Neural crest cell (in vitro differentiated cells): Measurements from ENCODE around the gene C1QTNF6. TPM values are rescaled to one million over a fixed set of nuclear protein-coding genes. Genes with fewer than 3 reads are reported as not detected.

Source experiments
- DNase-seq: peaks from one replicate; pipeline ENCODE4 v3.0.0; 2021; ENCODE audit warnings: low read depth, mixed read lengths, low spot score
- H3K27ac Mint-ChIP-seq: one replicate; pipeline ENCODE4 v1.8.0; 2021; ENCODE audit warnings: mild to moderate bottlenecking, mixed read lengths; ENCODE audit not compliant: unreplicated experiment
- H3K27me3 Mint-ChIP-seq: 2 replicates; pipeline ENCODE4 v1.8.0; 2021; ENCODE audit warnings: low read depth, mild to moderate bottlenecking, mixed read lengths
- H3K36me3 Mint-ChIP-seq: 2 replicates; pipeline ENCODE4 v1.8.0; 2021; ENCODE audit warnings: low read depth, mild to moderate bottlenecking, mixed read lengths
- H3K4me1 Mint-ChIP-seq: 2 replicates; pipeline ENCODE4 v1.8.0; 2021; ENCODE audit warnings: mixed read lengths
- H3K4me3 Mint-ChIP-seq: one replicate; pipeline ENCODE4 v1.8.0; 2021; ENCODE audit warnings: mild to moderate bottlenecking, mixed read lengths
- H3K9me3 Mint-ChIP-seq: 2 replicates; pipeline ENCODE4 v1.8.0; 2021; ENCODE audit warnings: mixed read lengths
- CTCF ChIP-seq: fragments of 200-600 bp; sonication (generic); conservative IDR thresholded peaks from 2 replicates; pipeline ENCODE4 v1.5.0; 2021; ENCODE audit warnings: antibody characterized with exemption, mild to moderate bottlenecking
- total RNA-seq: library from RNA; stranded (reverse); gene quantifications from 2 replicates; pipeline ENCODE4 v1.2.1, GENCODE V29; 2021

Gene C1QTNF6
- total RNA-seq, 1 donor from 2014 or later = 13.6 TPM

- Mint-ChIP-seq H3K4me1 (peaks cover 4% of the 10 kb centered on the region), H3K9me3 (no peaks in the 10 kb centered on the region), H3K27me3 (peaks cover 2% of the 10 kb centered on the region), H3K36me3 (no peaks in the 10 kb centered on the region), H3K4me3 (no peak overlapping the region), H3K27ac (no peak overlapping the region)
- TF ChIP-seq CTCF = no peak
- DNase-seq = no peak
These were observed 46.1 kb downstream of the C1QTNF6 start for GRCh38 chr22:37141971-37142370.

GRCh38 chr22:37141476-37141875 lies 46.6 kb downstream of the C1QTNF6 start:
- H3K4me3 Mint-ChIP-seq = no peak overlapping the region
- H3K9me3 Mint-ChIP-seq = no peaks in the 10 kb centered on the region
- DNase-seq = no peak
- TF ChIP-seq CTCF = no peak
- peaks cover 4% of the 10 kb centered on the region for H3K4me1 Mint-ChIP-seq
- H3K27me3 Mint-ChIP-seq = peaks cover 2% of the 10 kb centered on the region
- H3K27ac Mint-ChIP-seq = no peak overlapping the region
- no peaks in the 10 kb centered on the region for H3K36me3 Mint-ChIP-seq

GRCh38 chr22:37140686-37141323 lies 47.2 kb downstream of the C1QTNF6 start:
- no peak for TF ChIP-seq CTCF
- DNase-seq = no peak
- no peak overlapping the region for H3K4me3 Mint-ChIP-seq
- H3K27ac Mint-ChIP-seq = no peak overlapping the region
- no peaks in the 10 kb centered on the region for H3K9me3 Mint-ChIP-seq
- H3K27me3 Mint-ChIP-seq = peaks cover 2% of the 10 kb centered on the region
- H3K36me3 Mint-ChIP-seq = no peaks in the 10 kb centered on the region
- H3K4me1 Mint-ChIP-seq = peaks cover 1% of the 10 kb centered on the region

- Mint-ChIP-seq H3K4me3 (no peak overlapping the region), H3K27ac (no peak overlapping the region)
- TF ChIP-seq CTCF = no peak
These were observed 48.3 kb downstream of the C1QTNF6 start for GRCh38 chr22:37139762-37140161.

GRCh38 chr22:37138849-37139561 lies 49.0 kb downstream of the C1QTNF6 start:
- Mint-ChIP-seq H3K4me3 (no peak overlapping the region), H3K36me3 (no peaks in the 10 kb centered on the region), H3K9me3 (no peaks in the 10 kb centered on the region), H3K27ac (no peak overlapping the region), H3K27me3 (peaks cover 2% of the 10 kb centered on the region), H3K4me1 (no peaks in the 10 kb centered on the region)
- TF ChIP-seq CTCF = no peak
- no peak for DNase-seq

More at GRCh38 chr22:37139762-37140161, 48.3 kb downstream of the C1QTNF6 start:
- peaks cover 2% of the 10 kb centered on the region for H3K27me3 Mint-ChIP-seq
- H3K9me3 Mint-ChIP-seq = no peaks in the 10 kb centered on the region
- no peaks in the 10 kb centered on the region for H3K36me3 Mint-ChIP-seq
- no peaks in the 10 kb centered on the region for H3K4me1 Mint-ChIP-seq
- no peak for DNase-seq
